Ascending aorta (tissue), 2 donors: ENCODE measurements around the gene TLR9. TPM values are rescaled to one million over a fixed set of nuclear protein-coding genes. Genes with fewer than 3 reads are reported as not detected.

Experiments
- DNase-seq, 2 donors: peaks; one replicate each; pipeline ENCODE4 v3.0.0-alpha.2; 2019; ENCODE audit warnings: low spot score in 2 of 2
- H3K27ac ChIP-seq, 2 donors: fragments of 200-600 bp; sonication (generic); one replicate each; pipeline ENCODE4 v1.5.1; 2016 to 2017; ENCODE audit warnings: mild to moderate bottlenecking in 1 of 2
- H3K27me3 ChIP-seq: fragments of 200-600 bp; sonication (generic); one replicate; pipeline ENCODE4 v1.5.1; 2017
- H3K36me3 ChIP-seq, 2 donors: fragments of 200-600 bp; sonication (generic); one replicate each; pipeline ENCODE4 v1.5.1; 2016
- H3K4me1 ChIP-seq, 2 donors: fragments of 200-600 bp; sonication (generic); one replicate each; pipeline ENCODE4 v1.5.1; 2016 to 2017; ENCODE audit warnings: mild to moderate bottlenecking in 1 of 2
- H3K4me3 ChIP-seq, 2 donors: fragments of 200-600 bp; sonication (generic); one replicate each; pipeline ENCODE4 v1.5.1; 2016 to 2017; ENCODE audit warnings: mild to moderate bottlenecking in 1 of 2
- H3K9me3 ChIP-seq, 2 donors: fragments of 200-600 bp; sonication (generic); one replicate each; pipeline ENCODE4 v1.5.1; 2016
- intact Hi-C: fragments of 100-400 bp; cut with DNase I; formaldehyde crosslinking; loops from one replicate; pipeline ENCODE4 v1.15.1; 2023
- total RNA-seq: library from RNA; depleted of rRNA; stranded (reverse); fragments of >200 nt; gene quantifications from one replicate; pipeline ENCODE4 v1.1.0, GENCODE V29; 2016
- TF ChIP-seq, protein P1 (sequence below), 3 experiments: fragments of 200-600 bp in 2 of 3; fragments of 450-650 bp in 1 of 3; sonication (generic) in 2 of 3; IDR thresholded peaks; one replicate each; pipeline ENCODE4 v1.5.1; 2016 to 2019; ENCODE audit warnings: antibody characterized with exemption in 3 of 3, mild to moderate bottlenecking in 1 of 3, moderate library complexity in 1 of 3

Gene TLR9
- total RNA-seq, 1 donor from 2014 or later: not detected

DNA sequence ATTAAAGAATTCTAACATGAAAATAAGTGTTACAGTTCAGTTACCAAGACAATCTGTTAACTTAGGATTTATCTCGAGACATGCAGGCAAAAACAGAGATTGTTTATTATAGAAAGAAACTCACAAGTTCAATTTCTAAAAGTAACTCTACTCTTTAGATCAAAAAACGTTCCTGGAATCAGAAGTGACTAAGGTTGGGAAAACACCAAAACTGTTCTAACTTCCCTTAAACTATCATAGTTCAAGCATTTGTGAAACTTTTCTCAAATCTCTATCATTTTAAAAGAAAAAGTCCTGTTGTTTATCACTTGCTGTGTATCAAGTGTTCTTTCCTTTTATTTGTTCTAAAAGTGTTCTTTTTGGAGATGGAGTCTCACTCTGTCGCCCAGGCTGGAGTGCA is 44.3 kb upstream of the TLR9 start:
- no peaks in the 10 kb centered on the region for H3K9me3 ChIP-seq
- H3K27ac ChIP-seq: peak overlapping the region; percentile 13 to 56
- DNase-seq: no peak
- peaks cover 3 to 35% of the 10 kb centered on the region in 2 donors for H3K4me1 ChIP-seq
- TF ChIP-seq, protein P1, sequence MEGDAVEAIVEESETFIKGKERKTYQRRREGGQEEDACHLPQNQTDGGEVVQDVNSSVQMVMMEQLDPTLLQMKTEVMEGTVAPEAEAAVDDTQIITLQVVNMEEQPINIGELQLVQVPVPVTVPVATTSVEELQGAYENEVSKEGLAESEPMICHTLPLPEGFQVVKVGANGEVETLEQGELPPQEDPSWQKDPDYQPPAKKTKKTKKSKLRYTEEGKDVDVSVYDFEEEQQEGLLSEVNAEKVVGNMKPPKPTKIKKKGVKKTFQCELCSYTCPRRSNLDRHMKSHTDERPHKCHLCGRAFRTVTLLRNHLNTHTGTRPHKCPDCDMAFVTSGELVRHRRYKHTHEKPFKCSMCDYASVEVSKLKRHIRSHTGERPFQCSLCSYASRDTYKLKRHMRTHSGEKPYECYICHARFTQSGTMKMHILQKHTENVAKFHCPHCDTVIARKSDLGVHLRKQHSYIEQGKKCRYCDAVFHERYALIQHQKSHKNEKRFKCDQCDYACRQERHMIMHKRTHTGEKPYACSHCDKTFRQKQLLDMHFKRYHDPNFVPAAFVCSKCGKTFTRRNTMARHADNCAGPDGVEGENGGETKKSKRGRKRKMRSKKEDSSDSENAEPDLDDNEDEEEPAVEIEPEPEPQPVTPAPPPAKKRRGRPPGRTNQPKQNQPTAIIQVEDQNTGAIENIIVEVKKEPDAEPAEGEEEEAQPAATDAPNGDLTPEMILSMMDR (IDR thresholded peaks at IDR 0.05): no peak
- intact Hi-C loops: loop anchor here (10.0 kb wide), 2 partner anchors 215 to 415 kb away; partner anchors contain the start of genes DUSP7, GNL3 and PBRM1
- no peaks in the 10 kb centered on the region for H3K27me3 ChIP-seq
- H3K4me3 ChIP-seq: no peak overlapping the region
- peaks cover 52 to 60% of the 10 kb centered on the region in 2 donors for H3K36me3 ChIP-seq

DNA sequence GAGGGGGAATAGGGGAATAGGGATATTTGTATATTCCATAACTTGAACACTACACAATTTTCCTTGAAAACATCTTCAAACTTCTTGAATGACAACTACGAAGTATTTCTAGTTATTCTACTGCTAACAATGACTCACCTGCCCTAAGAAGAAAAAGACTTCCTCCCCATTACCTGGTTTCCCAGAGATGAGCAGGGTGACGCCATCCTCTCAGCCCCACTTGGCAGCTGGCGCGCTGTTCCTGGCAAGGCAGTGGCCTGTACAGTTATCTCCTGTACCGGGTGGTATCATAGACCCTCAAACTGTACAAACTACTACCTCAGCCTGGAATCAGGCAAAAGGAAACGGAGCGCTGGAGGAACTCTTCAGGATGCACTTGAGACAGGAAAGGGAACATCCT is 42.6 kb upstream of the TLR9 start:
- TF ChIP-seq, protein P1 (IDR thresholded peaks at IDR 0.05): no peak
- H3K36me3 ChIP-seq: peaks cover 66 to 75% of the 10 kb centered on the region in 2 donors
- H3K4me3 ChIP-seq: no peak overlapping the region
- no peak overlapping the region for H3K27ac ChIP-seq
- intact Hi-C loops: no loop called here
- no peaks in the 10 kb centered on the region for H3K9me3 ChIP-seq
- H3K4me1 ChIP-seq: peaks cover 3 to 29% of the 10 kb centered on the region in 2 donors
- no peaks in the 10 kb centered on the region for H3K27me3 ChIP-seq
- no peak for DNase-seq

DNA sequence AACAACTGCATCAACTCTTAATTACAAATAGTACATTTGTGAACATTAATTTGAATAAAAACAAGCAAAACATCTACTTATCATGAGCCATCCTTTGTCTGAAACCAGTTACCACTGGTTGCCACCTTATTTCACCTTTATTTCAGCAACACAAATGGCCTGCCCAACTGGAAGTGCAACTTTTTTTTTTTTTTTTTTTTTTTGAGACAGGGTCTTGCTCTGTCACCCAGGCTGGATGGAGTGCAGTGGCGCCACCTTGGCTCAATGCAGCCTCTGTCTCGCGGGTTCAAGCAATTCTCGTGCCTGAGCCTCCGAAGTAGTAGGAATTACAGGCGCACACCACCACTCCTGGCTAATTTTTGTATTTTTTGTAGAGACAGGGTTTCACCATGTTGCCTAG is 39.9 kb upstream of the TLR9 start:
- H3K4me1 ChIP-seq: peaks cover 3 to 10% of the 10 kb centered on the region in 2 donors
- intact Hi-C loops: no loop called here
- no peak for DNase-seq
- no peak overlapping the region for H3K4me3 ChIP-seq
- TF ChIP-seq, protein P1 (IDR thresholded peaks at IDR 0.05): no peak
- H3K27ac ChIP-seq: no peak overlapping the region
- peaks cover 85 to 97% of the 10 kb centered on the region in 2 donors for H3K36me3 ChIP-seq
- H3K9me3 ChIP-seq: no peaks in the 10 kb centered on the region
- no peaks in the 10 kb centered on the region for H3K27me3 ChIP-seq

DNA sequence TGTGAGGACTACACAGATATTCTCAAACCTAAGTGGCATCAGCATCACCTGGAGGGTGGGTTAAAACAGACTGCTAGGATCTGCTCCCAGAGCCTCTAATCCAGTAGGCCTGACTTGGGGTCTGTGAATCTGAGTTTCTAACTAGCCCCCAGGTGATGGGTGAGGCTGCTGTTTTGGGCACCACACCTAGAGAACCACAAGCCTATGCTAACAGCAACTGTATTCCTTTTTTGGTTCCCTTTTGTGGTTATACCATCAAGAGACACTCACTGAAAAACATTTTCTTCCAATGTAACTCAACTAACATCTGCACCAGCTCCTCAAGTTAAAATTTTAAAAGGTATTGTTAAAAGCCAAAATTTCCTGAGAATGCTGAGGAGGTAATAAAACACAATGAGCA is 37.0 kb upstream of the TLR9 start:
- Histone ChIP-seq H3K4me1 (no peaks in the 10 kb centered on the region), H3K27ac (no peak overlapping the region), H3K9me3 (no peaks in the 10 kb centered on the region), H3K27me3 (no peaks in the 10 kb centered on the region), H3K36me3 (peaks cover 90 to 99% of the 10 kb centered on the region in 2 donors), H3K4me3 (no peak overlapping the region)
- intact Hi-C loops: no loop called here
- TF ChIP-seq, protein P1 (IDR thresholded peaks at IDR 0.05): no peak
- no peak for DNase-seq

DNA sequence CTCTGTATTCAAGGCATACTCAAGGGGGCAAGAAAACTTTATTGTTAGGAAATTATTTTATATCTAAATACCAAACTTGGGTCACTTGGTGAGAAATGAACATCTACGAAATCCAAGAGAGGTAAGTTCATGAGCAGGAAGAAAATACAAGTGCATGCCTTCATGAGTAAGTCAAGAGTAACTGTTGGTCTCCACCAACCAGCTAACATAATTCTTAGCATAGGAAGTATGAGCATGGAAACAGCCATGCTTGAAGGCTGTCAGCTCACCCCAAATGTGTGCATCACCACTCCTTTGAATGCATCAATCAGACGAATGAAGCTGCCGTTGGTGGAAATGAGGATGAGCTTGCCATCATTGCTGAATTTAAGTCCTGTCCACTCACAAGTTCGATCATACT is 34.0 kb upstream of the TLR9 start:
- Histone ChIP-seq H3K36me3 (peaks cover 91 to 99% of the 10 kb centered on the region in 2 donors), H3K27me3 (no peaks in the 10 kb centered on the region), H3K4me1 (no peaks in the 10 kb centered on the region), H3K27ac (no peak overlapping the region), H3K4me3 (no peak overlapping the region), H3K9me3 (no peaks in the 10 kb centered on the region)
- no peak for DNase-seq
- intact Hi-C loops: no loop called here
- TF ChIP-seq, protein P1 (IDR thresholded peaks at IDR 0.05): no peak

DNA sequence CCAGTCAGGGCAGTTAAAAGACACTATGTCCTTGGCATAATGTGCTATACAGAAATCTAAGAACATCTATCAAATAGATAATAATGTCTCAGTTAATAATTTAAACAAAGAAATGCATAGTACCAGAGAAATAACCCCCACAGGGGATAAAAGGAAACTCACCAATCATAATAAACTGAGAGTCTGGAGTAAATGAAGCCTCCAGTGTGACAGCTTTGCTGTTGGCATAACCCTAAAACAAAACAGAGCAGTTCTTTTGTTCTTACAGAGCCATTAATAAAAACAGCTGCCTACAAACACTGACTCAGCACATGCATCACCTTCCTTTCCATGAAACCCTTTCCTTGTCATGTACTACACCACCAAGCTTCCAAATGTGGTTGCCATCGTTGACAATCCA is 33.6 kb upstream of the TLR9 start:
- Histone ChIP-seq H3K27ac (no peak overlapping the region), H3K27me3 (no peaks in the 10 kb centered on the region), H3K4me3 (no peak overlapping the region), H3K9me3 (no peaks in the 10 kb centered on the region), H3K4me1 (no peaks in the 10 kb centered on the region), H3K36me3 (peaks cover 91 to 99% of the 10 kb centered on the region in 2 donors)
- intact Hi-C loops: no loop called here
- TF ChIP-seq, protein P1 (IDR thresholded peaks at IDR 0.05): no peak
- no peak for DNase-seq
